ENCODE measurements around the gene TOB2.

GRCh38 chr22:41395531-41396240 lies 50.9 kb downstream of the TOB2 start:
- TF ChIP-seq CTCF (IDR thresholded peaks at IDR 0.05; ENCODE audit: low read depth, low read length) (no peak), EZH2phosphoT487 (IDR thresholded peaks at IDR 0.05; ENCODE audit: low read depth) (no peak)

Measured in OCI-LY3 (cell line).